Effector CD4-positive, alpha-beta T cell (primary cell): ENCODE data around the gene CATSPERB.
"Not testable (repeated sequence)": the region's sequence is repeated elsewhere in the genome, so short reads cannot be mapped to it uniquely, and the experiment has no call there.

Experiments
- DNase-seq: peaks from one replicate; pipeline ENCODE4 v3.0.0-alpha.2; 2020

CATSPERB gene

DNA sequence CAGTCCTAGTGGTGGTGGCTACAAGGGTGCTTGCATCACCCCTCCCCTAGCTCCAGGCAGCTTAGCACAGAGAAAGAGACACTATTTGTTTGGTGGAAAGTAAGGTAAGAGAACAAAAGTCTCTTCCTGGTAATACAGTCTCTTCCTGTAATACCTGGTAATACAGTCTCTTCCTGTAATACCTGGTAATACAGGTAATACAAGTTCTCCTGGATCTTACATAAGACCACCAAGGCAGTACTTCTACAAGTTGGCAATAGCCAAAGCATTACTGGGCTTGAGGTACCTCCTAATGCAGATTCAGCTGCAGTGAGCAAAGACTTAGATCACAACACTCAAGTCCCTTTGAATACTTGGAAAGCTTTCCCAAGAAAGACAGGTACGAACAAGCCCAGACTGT is 77.0 kb downstream of the CATSPERB start:
- DNase-seq, result no peak

DNA sequence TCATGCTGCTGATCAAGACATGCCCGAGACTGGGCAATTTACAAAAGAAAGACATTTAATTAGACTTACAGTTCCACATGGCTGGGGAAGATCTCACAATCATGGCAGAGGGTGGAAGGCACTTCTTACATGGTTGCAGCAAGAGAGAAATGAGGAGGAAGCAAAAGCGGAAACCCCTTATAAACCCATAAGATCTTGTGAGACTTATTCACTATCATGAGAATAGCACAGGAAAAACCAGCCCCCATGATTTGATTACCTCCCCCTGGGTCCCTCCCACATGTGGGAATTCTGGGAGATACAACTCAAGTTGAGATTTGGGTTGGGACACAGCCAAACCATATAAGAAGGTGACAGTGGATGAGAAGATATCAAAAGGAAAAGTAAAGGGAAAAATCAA is 78.4 kb downstream of the CATSPERB start:
- no peak for DNase-seq

DNA sequence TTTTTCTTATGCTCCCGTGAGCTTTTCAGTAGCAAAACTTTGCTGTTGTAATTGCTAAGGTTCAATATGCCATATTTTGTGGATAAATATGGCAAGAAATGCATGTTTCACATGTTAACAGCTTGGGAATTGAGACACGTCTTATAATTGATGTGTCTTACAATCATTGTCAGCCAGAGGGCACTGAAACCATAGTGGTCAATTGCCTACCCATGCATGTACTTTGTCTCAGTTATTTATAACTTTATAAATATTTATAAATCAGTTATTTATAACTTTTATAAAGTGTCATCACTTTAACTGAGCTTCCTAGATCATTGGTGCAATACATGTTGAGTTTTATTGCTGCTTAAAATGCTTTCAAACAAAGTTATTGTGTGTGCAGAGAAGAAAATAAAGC is 82.0 kb downstream of the CATSPERB start:
- peak; percentile 12 for DNase-seq

- no peak for DNase-seq
Observed at GRCh38 chr14:91647856-91648255, 84.0 kb downstream of the CATSPERB start.

DNA sequence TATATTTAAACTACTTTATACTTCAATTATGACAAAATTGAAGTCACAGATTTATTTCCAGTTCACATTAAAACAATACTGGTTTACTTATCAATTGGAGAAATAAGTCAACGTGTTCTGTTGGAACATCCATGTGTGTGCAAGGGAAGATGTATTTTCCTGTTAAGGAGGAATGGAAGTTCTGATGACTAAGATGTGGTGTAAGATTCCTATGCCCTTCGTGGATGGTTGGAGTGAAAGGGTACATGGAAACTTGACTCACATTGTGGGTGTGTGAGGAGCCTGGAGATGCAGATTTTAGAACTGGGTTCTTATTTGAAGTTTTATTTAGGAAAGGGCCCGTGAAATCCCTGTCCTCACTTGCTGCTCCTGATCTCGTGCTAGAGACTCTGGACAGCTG is 95.3 kb downstream of the CATSPERB start:
- DNase-seq, result no peak

- DNase-seq, result no peak
Observed at GRCh38 chr14:91624757-91625156, 107.1 kb downstream of the CATSPERB start.

GRCh38 chr14:91614187-91614586 is 117.7 kb downstream of the CATSPERB start:
- no peak for DNase-seq

DNA sequence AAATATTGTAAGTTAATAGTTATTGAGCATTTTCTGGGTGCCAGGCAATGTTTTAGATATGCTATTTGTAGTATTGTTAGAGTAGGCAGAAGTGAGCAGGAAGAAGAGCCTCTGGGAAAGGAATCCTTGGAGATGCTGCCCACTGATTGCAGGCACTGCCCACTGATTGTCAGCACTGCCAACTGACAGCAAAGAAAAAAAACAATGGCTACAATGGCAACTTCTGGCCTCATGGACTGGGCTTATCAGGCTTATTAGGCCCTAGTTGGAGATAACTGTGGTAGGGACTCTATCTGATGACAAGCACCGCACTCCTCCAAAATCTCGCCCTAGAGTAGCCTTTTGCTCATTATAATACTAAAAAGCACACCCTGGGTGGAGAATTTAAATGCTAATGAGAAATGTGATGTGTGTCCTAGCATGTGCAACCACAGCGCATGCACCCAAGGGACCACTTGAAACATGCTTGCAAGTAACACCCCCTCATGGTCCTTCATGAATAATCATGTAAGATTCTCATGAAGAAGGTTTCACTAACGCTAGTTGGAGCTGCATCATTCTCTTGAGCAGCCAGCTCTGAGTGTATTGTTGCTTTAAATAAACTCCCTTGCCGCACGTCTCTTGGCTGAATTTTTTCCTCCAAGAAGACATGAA is 118.3 kb downstream of the CATSPERB start:
- DNase-seq, result no peak

- DNase-seq, result no peak
Observed at GRCh38 chr14:91611528-91611927, 120.4 kb downstream of the CATSPERB start.

- no peak for DNase-seq
Observed at GRCh38 chr14:91609161-91609560, 122.7 kb downstream of the CATSPERB start.

DNA sequence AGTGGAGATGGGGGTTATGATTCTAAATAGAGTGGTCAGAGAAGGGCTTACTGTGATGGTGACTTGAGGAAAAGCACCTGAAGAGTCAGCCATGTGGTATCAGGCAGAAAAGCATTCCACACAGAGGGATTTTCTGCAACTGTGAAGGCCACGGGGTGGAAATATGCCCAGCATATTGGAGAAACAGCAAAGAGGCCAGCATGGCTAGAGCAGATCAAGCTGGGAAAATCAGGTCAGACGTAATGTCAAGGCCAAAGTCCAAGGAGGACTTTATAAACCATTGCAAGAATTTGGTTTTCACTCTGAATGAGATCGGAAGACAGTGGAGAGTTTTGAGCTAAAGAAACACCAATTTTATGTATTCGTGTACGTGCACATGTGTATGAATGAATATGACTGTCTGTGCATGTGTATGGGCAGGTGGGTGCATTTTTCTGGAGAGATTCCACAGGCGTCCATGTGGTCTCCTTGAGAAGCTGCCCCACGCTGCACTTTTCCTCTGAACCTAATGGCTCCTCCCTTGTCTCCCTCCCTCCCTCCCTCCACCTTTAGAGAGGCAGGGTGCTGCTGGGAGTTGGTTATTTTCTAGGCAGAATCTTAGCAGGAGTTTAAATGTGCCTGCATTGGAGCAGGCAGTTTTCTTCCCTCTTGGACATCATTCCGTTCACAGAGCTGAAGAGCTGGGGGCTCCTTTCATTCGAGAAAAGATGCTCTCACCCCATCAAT is 124.4 kb downstream of the CATSPERB start:
- DNase-seq, result no peak

DNA sequence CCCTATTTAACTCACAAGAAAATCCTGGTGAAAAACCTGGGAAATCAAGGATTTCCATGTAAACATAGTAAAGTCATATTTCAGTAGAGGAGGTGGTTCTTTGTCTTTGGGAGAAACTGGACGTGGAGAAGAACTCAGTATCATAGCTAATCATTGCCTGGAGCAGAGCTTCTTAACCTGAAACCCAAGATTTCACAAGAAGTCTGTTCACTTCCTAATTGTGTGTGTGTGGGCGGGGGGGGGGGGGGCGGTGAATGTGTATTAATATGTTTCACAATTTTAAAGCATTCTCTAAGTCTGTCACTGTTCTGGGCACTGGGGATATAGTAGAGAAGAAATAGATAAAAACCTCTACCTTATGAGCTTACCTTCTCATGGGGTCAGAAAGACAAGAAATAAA is 125.0 kb downstream of the CATSPERB start:
- DNase-seq, result no peak

DNA sequence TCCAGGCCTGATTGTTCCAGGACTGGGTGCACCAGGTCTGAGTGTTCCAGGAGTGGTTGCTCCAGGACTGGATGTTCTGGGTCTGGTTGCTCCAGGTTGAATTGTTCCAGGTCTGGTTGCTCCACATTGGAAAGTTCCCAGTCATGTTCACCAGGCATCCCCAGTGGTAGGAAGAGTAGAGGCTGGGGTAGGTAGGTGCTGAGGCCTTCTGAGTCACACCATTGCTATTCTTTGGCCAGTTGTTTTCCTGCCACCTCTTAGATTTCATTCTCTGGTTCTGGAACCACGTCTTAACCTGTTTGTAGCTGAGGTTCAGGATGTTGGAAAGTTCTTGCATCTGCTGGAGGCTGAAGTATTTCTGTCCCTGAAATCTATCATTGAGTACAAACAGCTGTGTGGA is 127.3 kb downstream of the CATSPERB start:
- DNase-seq, result not testable (repeated sequence)

- DNase-seq, result no peak
Observed at GRCh38 chr14:91599994-91600393, 131.9 kb downstream of the CATSPERB start.

DNA sequence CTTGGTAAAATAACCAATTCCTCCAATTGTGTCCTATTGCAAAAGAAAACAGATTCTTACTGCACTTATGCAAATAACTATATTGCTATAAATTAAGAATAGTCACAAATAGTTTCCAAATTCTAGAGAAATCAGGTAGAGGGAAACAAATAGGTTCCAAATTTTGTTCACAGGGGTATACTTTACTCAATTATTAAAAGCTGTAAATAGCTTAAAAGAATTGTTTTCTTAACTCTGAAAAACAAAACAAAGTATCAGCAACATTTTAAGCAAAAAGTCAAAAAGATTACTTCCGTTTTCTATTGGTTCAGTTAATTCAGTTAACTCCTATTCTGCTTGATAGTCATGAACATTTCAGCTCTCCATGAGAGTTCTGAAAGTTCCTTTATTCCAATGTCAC is 136.2 kb downstream of the CATSPERB start:
- no peak for DNase-seq

DNA sequence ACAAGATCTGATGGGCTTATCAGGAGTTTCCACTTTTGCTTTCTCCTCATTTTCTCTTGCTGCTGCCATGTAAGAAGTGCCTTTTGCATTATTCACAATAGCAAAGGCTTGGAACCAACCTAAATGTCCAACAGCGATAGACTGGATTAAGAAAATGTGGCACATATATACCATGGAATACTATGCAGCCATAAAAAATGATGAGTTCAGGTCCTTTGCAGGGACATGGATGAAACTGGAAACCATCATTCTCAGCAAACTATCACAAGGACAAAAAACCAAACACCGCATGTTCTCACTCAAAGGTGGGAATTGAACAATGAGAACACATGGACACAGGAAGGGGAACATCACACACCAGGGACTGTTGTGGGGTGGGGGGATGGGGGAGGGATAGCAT is 137.9 kb downstream of the CATSPERB start:
- not testable (repeated sequence) for DNase-seq

DNA sequence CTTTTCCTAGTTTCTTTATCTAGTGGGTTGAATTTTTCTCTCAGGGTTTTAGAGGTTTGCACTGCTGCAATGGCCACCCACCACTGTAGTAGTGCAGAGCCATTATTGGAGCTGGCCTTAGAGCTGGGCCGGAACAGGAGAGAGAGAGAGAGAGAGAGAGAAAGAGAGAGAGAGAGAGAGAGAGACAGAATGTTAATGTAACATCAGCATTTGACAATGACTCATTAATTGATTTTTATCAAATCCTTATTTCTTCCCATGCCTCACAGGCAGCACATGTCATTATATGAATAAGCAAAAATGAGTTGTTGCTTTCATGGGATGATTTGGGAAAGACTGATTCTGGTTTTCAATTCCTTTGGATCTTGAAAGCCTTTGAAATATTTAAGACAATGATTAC is 145.5 kb downstream of the CATSPERB start:
- DNase-seq, result no peak

DNA sequence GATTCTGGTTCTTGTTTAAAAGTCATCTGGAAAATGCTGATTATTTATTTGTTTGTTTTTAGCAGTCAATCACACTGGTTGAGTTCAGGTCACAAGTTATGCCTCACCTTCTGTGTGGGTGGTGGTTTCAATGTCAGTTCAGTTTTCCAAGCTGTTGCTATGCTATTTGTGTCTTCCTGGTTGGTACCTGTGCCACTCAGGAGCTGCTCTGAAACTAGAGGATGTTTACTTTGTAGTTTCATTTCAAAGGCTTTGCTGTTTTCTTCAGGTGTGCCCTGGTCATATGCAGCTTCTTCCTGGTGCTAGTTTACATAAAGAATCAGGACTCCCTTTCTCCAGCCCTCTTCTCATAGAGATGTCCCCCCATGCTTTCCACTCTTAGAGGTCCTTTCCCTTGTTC is 146.0 kb downstream of the CATSPERB start:
- no peak for DNase-seq

DNA sequence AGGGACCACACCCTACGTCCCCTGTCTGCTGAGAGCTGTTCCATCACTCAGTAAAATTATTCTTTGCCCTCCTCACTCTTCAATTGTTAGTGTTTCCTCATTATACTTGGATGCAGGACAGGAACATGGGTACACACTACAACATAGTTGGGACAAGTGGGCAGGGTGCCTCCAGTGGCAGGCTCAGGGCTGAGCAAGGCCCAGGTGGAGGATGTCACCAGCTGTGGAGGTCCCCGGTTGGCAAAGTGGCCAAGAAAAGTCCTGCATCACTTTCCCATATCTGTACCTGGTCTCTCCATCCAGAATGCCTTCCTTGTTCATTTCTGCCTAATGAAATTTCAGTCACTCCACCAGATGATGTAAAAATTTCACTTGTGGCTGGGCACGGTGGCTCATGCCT is 149.1 kb downstream of the CATSPERB start:
- no peak for DNase-seq

GRCh38 chr14:91580876-91581577 is 150.9 kb downstream of the CATSPERB start:
- no peak for DNase-seq

DNA sequence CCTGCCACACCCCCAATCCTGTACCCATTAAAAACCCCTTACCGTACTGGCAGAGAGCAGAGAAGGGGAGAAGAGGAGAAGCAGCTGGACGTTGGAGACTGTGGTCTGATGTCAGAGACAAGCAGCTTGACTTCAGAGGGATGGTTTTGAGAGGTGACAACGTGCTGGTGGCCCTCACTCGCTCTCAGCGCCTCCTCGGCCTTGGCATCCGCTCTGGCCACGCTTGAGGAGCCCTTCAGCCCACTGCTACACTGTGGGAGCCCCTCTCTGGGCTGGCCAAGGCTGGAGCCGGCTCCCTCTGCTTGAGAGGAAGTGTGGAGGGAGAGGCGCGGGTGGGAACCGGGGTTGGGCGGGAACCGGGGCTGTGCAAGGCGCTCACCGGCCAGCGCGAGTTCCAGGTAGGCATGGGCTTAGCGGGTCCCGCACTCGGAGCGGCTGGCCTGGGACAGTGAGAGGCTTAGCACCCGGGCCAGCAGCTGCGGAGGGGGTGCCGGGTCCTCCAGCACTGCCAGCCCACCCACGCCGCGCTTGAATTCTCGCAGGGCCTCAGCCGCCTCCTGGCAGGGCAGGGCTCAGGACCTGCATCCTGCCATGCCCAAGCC is 154.2 kb downstream of the CATSPERB start:
- no peak for DNase-seq

GRCh38 chr14:91575469-91576208 is 156.2 kb downstream of the CATSPERB start:
- no peak for DNase-seq
